GM19467 (cell line): ENCODE measurements around the gene SYNE2.
"Not testable (repeated sequence)": the region's sequence is repeated elsewhere in the genome, so short reads cannot be mapped to it uniquely, and the experiment has no call there.

Experiments used
- ATAC-seq: cut with Tn5 transposase; IDR thresholded peaks from one replicate; pipeline ENCODE4 v1.9.1; 2021; ENCODE audit warnings: mild to moderate bottlenecking, moderate library complexity; ENCODE audit not compliant: unreplicated experiment

SYNE2 gene

GRCh38 chr14:64210912-64211311, 358.1 kb downstream of the SYNE2 start:
- not testable (repeated sequence) for ATAC-seq

GRCh38 chr14:64212666-64213065, 359.9 kb downstream of the SYNE2 start:
- ATAC-seq, result no peak

- no peak for ATAC-seq
Measured at GRCh38 chr14:64213086-64213485, 360.3 kb downstream of the SYNE2 start.

GRCh38 chr14:64213853-64214570, 361.2 kb downstream of the SYNE2 start:
- no peak for ATAC-seq

- ATAC-seq, result no peak
Measured at GRCh38 chr14:64215274-64215673, 362.5 kb downstream of the SYNE2 start.

GRCh38 chr14:64215978-64216377, 363.2 kb downstream of the SYNE2 start:
- no peak for ATAC-seq

GRCh38 chr14:64217308-64217707, 364.5 kb downstream of the SYNE2 start:
- no peak for ATAC-seq

GRCh38 chr14:64217834-64218233, 365.0 kb downstream of the SYNE2 start:
- ATAC-seq, result no peak

GRCh38 chr14:64218344-64219240, 365.8 kb downstream of the SYNE2 start:
- ATAC-seq, result peak; percentile 43

GRCh38 chr14:64220056-64220455, 367.3 kb downstream of the SYNE2 start:
- ATAC-seq, result no peak

GRCh38 chr14:64220466-64220865, 367.7 kb downstream of the SYNE2 start:
- ATAC-seq, result no peak

- ATAC-seq, result no peak
Measured at GRCh38 chr14:64221391-64222003, 368.7 kb downstream of the SYNE2 start.

- ATAC-seq, result no peak
Measured at GRCh38 chr14:64225151-64225757, 372.4 kb downstream of the SYNE2 start.

- no peak for ATAC-seq
Measured at GRCh38 chr14:64227856-64228255, 375.1 kb downstream of the SYNE2 start.

GRCh38 chr14:64229489-64229888, 376.7 kb downstream of the SYNE2 start:
- ATAC-seq, result no peak

- ATAC-seq, result no peak
Measured at GRCh38 chr14:64232095-64232838, 379.5 kb downstream of the SYNE2 start.

- ATAC-seq, result no peak
Measured at GRCh38 chr14:64232944-64233343, 380.1 kb downstream of the SYNE2 start.

GRCh38 chr14:64233531-64234190, 380.9 kb downstream of the SYNE2 start:
- ATAC-seq, result no peak

GRCh38 chr14:64234877-64235651, 382.3 kb downstream of the SYNE2 start:
- peak; percentile 3 for ATAC-seq
